GM18861 (cell line): Measurements from ENCODE around the gene AATF.
"Not testable (repeated sequence)": the region's sequence is repeated elsewhere in the genome, so short reads cannot be mapped to it uniquely, and the experiment has no call there.

Experiments
- ATAC-seq: cut with Tn5 transposase; IDR thresholded peaks from one replicate; pipeline ENCODE4 v1.9.1; 2021; ENCODE audit not compliant: unreplicated experiment

The AATF gene

GRCh38 chr17:37073464-37073863, 124.7 kb downstream of the AATF start:
- ATAC-seq, result not testable (repeated sequence)

GRCh38 chr17:37079065-37079708, 130.4 kb downstream of the AATF start:
- no peak for ATAC-seq

DNA sequence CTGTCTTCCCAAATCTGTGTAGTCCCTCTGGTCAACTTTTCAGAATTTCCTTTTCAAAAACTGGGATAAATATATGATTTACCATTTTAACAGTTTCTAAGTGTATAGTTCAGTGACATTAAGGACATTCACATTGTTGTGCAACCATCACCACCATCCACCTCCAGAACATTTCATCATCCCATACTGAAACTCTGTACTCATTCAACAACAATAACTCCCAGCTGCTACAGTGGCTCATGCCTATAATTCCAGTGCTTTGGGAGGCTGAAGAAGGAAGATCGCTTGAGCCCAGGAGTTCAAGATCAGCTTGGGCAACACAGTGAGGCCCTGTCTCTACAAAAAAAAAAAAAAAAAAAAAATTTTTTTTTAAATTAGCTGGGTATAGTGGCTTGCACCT, 131.0 kb downstream of the AATF start:
- ATAC-seq, result no peak

DNA sequence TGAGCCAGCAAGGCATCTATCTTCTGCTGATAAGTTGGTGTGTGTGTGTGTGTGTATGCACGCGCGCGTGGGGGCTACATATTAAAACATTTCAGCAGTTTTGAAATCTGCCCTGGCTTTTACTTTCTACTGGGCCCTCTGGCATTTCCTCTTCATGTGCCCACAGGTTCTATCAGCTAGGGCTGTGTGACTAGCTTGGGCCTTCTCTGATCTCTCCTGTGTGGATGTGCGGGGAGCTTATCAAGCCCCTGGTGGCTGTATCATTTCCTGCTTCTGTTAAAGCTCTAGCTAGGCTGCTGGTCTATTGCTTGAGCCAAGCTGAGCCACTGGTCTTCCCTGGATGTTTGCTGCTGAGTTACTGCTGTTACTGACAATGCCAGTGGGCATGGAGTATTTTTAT, 132.5 kb downstream of the AATF start:
- no peak for ATAC-seq

DNA sequence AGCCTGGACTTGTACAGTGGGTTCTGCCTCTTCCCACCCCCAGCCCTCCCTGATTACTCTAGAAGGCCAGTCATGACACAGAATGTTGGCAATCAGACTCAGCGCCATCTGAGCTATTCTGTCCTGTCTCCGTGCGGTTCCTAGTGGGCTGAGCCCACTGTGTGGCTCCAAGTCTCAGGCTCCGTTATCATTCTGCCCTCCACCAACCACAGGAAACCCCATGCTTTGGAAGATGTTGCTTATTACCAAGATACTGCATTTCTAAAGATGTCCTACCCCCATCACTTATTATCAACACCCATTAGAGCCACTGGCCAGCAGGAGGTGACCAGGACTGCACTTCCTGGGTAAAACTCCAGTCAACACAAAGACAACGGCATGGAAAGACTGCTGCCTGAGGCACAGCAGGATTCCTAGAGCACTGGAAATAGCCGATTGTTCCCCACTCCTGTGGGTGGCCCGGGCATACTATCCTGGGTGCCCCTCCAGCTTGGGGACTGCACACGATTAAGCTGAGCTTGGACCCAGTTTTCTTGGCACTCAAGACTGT, 133.6 kb downstream of the AATF start:
- no peak for ATAC-seq

GRCh38 chr17:37082985-37083384, 134.2 kb downstream of the AATF start:
- no peak for ATAC-seq

DNA sequence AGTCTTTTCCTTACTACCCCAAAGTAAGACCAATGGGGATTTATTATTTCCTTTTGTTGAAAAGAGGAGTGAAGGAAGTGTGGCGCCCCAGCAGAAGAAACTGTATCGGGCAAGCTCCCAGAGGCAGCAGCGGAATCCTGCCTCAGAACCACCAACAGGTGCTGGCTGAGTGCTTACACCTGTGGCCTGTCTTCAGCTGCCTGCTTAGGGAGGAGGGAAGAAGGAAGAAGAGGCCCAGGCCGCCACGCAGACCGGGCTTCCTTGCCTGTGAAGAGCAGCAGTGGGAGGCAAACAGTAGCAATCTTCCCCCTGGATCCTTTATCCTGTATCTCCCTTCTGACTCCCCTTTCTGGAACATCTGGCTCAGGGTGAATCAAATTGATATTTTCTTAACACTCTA, 134.7 kb downstream of the AATF start:
- no peak for ATAC-seq

DNA sequence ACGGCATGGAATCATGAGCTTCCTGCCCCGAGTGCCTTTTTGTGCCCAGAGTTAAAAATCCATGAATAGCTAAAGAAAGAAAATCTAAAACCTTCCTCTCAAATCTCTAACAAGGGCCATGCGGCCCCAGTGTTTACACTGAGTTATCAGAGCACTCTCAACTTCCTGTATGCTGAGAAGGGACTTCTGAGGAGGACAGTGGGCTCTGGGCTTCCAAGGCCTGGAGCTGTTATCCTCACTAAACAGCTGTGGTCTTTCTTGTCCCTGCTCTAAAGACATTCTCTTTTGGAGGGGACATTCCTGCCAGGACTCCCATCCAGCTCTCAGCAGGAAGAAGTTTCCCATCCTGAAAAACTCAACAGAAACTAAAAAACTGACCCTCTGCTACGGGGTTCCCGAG, 135.6 kb downstream of the AATF start:
- ATAC-seq, result no peak

GRCh38 chr17:37086334-37086733, 137.6 kb downstream of the AATF start:
- no peak for ATAC-seq

DNA sequence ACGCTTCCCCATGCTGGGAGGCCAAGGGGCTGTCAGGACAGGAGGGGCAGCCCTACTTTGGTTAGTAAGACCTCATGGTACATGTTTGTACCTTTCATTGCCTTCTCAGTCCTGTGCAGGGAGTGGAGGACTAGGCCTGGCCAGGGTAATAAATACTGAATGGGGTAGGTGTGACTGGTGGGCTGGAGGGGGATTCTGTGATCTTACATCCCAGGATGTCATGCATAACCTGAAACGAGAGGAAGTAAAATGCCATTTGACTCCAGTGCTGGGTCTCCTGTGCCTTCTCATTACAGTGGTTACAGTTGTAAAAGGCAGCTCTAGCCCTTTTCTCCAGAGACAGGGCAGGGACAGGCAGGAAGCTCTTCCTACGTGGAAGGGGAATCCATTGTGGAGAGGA, 138.2 kb downstream of the AATF start:
- ATAC-seq, result no peak

DNA sequence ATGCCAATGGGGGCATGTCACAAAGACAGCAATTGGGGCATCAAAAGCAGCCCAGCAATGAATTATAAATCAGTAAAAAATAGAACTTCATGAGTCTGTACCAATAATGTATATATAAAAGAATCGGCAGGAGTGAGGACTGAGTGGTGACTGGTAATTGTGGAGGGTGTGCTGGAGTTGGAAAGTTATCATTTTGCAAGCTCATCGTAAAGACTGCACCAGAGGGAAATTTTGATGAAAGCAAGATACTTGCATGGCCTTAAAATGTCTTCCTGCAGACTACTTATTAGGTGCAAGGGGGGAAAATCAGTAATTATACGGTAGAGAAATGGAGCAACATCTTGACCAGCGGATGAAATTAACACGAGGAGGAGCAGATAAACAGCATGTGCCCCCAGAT, 138.9 kb downstream of the AATF start:
- no peak for ATAC-seq

DNA sequence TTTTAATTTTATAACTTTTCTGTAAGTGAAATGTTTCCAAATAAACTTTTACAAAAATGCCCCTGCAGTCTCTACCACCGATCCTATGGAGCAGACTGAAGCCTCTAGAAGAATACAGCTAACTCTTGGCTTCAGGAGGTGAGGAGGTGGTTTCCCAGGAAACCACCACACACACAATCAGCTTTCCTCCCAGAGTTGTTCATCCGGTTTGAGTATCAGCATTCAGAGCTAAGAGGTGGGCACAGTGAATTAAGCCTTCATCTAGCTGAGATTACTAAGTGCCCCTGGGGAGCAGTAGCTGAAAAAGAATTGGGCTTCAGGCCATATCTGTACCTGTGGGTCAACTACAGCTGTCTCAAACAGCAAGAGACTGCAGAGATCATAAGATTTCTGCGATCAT, 139.7 kb downstream of the AATF start:
- no peak for ATAC-seq

DNA sequence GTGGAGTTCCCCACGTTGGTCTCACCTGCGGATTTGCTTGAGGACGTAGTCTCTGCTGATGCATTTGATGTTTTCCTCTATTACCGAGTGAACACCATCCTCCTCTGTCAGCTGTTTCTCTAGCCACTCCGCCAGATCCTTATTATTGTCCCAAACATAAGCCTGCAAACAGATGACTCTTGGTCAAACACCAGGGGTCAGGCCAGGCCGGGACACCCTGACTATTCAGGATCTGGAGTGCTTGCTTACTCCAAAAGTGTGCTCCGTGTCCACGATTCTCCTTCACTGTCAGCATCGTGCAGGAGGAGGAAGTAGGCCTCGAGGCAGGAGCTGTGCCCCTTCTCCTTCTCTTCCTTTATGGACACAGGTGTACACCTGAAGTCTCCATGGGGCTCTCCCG, 140.2 kb downstream of the AATF start:
- ATAC-seq, result no peak

DNA sequence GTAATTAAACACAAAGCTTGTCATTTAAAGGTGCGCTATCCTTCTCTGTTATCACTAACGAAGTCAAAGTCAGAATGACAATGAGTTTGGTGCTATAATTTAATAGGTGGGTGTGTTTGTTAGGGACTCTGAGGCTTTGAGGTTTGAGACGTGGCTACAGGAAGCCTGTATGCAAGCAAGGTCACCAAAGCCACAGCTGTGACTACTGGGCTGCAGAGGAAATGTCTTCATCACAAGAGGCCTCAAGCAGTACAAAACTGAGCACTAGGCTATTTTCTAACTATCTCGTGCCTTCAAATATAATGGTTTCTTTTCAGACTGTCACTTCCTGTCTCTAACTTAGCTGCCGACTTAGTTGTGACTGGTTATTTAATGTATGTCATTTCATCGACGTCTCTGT, 141.2 kb downstream of the AATF start:
- peak; percentile 54 for ATAC-seq

GRCh38 chr17:37090941-37091340, 142.2 kb downstream of the AATF start:
- ATAC-seq, result no peak

- ATAC-seq, result no peak
Measured at GRCh38 chr17:37092071-37092470, 143.3 kb downstream of the AATF start.

GRCh38 chr17:37092701-37093100, 143.9 kb downstream of the AATF start:
- ATAC-seq, result no peak

GRCh38 chr17:37094391-37094790, 145.6 kb downstream of the AATF start:
- ATAC-seq, result no peak

DNA sequence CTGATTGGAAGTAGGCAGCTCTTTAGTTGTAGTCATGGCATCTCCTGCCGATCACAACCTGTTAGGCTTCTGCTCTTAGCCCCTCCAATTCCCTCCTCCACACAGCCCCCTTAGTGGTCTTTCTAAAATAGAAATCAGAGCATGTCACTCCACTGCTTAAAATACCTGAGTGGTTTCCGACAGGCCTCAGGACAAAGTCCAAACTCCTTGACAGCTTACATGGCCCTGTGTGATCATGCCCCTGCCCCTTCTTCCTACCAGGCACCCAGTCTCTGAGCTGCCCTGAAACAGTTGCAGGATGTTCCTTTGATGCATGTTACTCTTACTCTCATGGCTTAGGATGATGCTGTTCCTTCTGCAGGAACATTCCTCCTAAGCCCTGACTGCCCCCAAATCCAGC, 147.3 kb downstream of the AATF start:
- ATAC-seq, result no peak

DNA sequence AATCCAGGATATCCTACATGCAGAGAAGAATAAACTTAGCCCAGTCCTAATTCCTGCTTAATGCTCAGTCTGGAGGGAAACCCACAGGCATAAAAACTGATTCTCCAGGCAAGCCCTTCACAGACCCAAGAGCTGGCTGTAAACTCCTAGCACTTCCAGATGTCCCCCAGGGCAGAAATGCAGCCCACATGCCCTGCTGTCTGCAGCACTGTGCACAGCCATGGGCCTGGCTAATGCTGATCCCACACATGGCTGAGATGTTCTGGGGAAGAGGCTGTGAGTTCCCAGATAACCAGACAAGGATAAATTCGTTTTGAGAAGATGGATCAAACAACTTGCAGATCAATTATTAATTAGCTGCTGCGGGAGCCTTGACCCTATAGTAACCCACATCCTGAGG, 148.4 kb downstream of the AATF start:
- no peak for ATAC-seq

DNA sequence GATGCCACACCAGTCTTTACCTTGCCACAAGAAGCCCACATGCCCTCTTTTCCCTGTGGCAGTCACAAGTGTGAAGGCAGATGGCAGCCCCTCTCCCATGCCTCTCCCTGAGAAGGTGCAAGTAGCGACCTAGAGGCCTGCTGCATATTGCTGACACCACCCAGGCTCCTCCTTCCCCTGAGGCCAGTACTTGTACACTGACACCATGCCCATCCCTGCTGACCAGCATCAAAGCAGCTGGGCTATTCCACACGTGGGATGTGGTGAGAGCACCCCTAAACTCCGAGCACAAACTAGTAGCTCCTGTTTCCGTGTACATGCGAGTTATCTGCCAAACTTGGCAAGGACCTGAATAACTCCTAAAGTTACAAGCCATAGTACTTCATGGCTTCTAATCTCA, 149.4 kb downstream of the AATF start:
- no peak for ATAC-seq

DNA sequence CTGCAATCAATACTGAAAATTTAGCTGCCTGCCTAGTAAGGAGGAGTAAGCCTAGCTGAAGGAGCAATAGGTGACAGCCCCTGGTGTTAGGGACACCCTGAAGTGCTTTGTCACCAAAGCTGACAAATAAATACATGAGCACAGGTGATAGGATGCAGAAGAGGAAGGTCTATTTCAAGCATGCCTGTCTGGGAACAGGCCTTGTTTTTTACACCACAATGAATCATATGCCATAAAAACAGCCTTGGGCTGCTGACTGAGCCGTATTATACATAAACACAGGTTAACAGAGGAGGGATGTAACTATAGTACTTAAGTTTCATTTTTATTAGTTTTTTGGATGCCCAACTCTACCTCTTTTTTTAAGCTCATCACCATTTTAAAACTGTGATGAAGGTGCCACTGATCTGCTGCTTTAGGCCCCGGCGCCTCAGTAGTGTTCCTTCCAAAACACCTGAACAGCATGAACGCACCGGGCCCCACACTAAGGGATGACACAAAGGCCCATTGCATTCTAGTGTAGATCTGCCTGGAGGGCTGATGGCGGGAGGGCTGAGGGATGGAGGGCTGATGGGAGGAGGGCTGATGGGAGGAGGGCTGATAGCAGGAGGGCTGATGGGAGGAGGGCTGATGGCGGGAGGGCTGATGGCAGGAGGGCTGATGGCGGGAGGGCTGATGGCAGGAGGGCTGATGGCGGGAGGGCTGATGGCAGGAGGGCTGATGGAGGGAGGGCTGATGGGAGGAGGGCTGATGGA, 150.3 kb downstream of the AATF start:
- no peak for ATAC-seq

GRCh38 chr17:37100231-37100630, 151.5 kb downstream of the AATF start:
- no peak for ATAC-seq
